GM12872 (cell line): ENCODE measurements around the gene EGFL6.

ENCODE experiments used
- TF ChIP-seq, protein P1 (sequence below): IDR thresholded peaks from 3 replicates; pipeline ENCODE4 v1.5.1; 2011; ENCODE audit warnings: low read depth, mild to moderate bottlenecking, low read length, moderate library complexity; ENCODE audit not compliant: insufficient read depth

The EGFL6 gene

DNA sequence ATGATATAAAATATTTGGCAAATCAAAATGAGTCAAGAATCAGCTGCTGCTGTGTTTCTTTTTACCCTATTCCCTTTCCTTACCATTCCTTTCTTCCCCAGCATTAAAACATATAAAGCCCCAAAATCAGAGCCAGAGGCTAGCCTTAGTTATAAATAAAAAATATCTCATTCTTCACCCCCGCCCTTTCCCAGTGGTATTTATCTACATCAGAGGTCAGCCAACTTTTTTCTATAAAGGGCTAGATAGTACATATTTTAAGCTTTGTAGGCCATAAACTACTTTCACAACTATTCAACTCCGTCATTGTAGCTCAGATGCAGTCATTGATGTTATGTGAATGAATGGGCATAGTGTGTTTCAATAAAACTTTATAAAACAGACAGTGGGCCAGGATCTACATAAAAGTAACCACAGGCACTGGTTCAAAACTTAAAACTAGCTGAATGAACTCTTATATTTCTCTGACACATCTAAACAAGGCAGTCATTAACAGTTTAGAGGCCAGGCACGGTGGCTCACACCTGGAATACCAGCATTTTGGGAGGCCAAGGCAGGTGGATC is 53.1 kb downstream of the EGFL6 start:
- TF ChIP-seq, protein P1, sequence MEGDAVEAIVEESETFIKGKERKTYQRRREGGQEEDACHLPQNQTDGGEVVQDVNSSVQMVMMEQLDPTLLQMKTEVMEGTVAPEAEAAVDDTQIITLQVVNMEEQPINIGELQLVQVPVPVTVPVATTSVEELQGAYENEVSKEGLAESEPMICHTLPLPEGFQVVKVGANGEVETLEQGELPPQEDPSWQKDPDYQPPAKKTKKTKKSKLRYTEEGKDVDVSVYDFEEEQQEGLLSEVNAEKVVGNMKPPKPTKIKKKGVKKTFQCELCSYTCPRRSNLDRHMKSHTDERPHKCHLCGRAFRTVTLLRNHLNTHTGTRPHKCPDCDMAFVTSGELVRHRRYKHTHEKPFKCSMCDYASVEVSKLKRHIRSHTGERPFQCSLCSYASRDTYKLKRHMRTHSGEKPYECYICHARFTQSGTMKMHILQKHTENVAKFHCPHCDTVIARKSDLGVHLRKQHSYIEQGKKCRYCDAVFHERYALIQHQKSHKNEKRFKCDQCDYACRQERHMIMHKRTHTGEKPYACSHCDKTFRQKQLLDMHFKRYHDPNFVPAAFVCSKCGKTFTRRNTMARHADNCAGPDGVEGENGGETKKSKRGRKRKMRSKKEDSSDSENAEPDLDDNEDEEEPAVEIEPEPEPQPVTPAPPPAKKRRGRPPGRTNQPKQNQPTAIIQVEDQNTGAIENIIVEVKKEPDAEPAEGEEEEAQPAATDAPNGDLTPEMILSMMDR = no peak

DNA sequence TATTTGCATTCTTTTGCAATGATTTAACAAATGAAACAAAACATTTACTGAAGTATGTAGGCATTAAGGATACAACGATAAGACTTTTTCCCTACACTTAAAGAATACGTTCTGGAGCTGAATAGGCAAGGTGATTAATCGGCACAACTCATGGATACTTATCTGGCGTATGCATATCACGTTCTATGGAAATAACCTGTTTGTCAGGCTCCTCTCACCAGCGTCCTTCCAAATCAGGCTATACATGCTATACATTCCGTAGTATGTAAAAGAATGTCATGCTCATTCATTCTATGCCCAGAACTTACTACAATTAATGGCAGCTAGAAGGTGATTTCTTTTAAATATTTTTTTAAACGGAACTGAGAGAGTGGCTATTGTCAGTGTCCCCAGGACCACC is 57.9 kb downstream of the EGFL6 start:
- TF ChIP-seq, protein P1 = no peak

DNA sequence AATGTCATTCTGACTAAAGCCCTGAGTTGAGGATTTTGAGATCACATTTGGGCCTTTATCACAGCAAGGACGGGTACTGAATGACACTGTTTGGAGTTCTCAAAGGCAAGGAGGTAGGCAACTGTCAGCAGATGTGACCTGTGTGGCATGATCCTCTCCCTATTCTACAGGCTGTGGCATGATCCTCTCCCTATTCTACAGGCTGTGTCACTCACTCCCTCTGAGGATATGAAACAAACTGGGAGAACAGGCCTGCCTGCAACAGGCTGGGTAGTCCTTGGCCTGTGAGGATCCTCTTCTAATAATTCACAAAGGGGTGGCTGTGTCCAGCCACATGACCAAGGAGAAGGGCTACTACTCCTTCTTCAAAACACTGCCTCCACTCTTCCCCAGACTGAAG is 68.6 kb downstream of the EGFL6 start:
- TF ChIP-seq, protein P1 = no peak

DNA sequence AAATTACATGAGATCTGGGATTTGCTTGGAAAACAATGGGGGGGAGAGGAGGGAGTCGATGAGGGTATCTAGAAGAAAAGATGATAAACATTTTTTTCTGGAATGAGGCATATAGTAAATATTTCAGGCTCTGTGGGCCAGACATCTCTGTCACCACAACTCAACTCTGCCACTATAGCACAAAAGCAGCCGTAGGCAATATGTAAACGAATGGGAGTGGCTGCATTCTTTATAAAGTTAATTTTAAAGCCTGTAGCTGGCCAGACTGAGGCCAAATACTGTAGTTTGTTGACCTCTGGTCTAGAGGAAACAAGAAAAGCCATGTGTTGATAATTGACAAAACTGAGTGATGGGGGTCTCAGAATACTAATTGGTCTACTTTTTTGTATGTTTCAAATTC is 69.4 kb downstream of the EGFL6 start:
- TF ChIP-seq, protein P1 = no peak

DNA sequence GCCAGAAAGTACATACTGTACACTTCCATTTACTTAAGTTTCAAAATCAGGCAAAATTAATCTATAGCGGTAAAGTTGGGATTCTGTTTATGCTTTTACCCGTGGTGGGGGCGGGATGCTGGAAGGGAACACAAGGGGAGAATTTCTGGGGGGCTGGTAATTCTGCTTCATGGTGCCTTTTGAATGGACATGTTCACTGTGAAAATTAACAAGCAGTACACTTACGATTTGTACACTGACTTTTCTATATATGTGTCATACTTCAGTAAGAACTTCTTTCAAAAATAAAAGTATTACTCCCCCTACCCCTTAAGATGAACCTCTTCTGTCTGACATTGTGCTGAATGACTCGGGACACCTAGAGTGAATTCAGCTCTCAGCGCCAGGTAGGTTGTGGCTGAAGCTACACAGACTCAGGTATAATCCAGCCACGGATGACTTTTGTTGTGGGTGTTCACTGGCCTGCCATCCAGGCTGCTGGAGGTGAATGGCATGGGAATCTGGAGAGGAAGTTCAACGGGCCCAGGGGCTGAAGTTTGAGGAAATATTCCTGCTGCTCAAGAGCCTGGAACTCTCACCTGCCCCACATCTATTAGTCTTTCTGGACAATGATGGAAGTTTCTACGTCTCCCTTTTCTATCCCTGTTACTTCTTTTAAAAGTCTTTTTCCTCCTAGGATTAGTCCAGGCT is 76.2 kb downstream of the EGFL6 start:
- TF ChIP-seq, protein P1 = no peak

DNA sequence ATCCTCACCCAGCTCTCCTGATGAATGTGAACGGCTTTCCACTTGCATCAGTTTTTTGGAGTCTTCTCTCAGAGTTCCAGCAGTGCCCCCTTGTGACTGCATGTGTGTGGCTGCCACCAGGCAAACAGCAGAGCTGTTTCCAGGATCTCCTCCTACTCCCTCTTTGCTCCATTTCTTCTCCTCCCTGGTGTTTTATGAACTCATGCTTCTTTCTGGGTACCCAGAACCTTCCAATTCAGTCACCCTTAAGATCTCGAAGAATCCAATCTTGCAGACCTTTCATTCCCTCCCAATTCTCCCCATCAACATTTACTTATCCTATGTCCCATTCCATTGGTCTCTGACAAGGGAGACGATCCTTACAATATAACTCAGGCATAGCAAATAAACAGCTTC is 76.8 kb downstream of the EGFL6 start:
- TF ChIP-seq, protein P1 = peak; percentile 67

DNA sequence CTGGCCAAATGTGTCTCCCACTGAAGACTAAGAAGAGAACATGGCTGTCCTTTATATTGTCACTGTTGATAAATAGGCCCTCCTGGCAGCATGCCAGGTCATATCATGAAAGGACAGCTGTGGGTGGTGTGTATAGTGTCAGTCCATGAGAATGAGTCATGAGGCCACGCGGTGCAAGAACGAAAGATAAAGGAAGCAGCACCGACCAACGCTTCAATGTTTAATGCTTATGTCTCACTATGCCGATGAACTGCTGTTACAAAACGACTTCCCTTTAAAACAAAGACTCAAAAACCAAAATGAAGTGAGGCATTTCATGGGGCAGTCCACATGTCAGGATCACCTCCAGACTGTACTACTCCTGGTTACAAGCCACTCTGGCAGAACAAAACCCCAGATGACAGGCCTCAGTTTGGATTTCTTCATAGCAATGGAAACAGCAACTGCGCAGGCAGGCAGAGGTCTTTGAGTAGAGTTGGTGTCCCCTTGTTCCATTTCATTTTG is 78.4 kb downstream of the EGFL6 start:
- TF ChIP-seq, protein P1 = no peak
